ENCODE results near the gene RANBP9. TPM values are rescaled to one million over a fixed set of nuclear protein-coding genes. Genes with fewer than 3 reads are reported as not detected.
A peak's percentile ranks its signal among the peaks of the same experiment; 100 is the strongest.

Gene RANBP9
- total and polyA plus RNA-seq, 9 of the 15 experiments (the other 6 are each of a cell fraction or from before 2014, with no cell fraction given): 27.5 to 130 (median 61.5) TPM

GRCh38 chr6:13710552-13711323 is 897 bp downstream of the RANBP9 start (continued):
- TF ChIP-seq CLOCK (CRISPR knock-in tag; IDR thresholded peaks at IDR 0.05; ENCODE audit: borderline replicate concordance) (no peak), ZNF124 (CRISPR knock-in tag; IDR thresholded peaks at IDR 0.05) (no peak), ZNF431 (CRISPR knock-in tag; IDR thresholded peaks at IDR 0.05) (peak; percentile 21; the same call in 1 of the 2 replicates), ZNF318 (IDR thresholded peaks at IDR 0.05; ENCODE audit: borderline replicate concordance in 1 of 2, low read depth in 1 of 2) (no peak), CREB3 (tag; conservative IDR thresholded peaks at IDR 0.05; ENCODE audit: low read depth) (no peak), HNRNPUL1 (IDR thresholded peaks at IDR 0.05; ENCODE audit: low read length) (no peak), SMARCA5 (IDR thresholded peaks at IDR 0.05) (no peak), GTF2F1 (IDR thresholded peaks at IDR 0.05; ENCODE audit: low read depth, low read length) (no peak), DPF2 (IDR thresholded peaks at IDR 0.05) (peak; percentile 73), POLR3A (IDR thresholded peaks at IDR 0.05; ENCODE audit: borderline replicate concordance, extremely low read depth, insufficient read depth, insufficient read length) (no peak), PPARD (CRISPR knock-in tag; IDR thresholded peaks at IDR 0.05) (no peak), SMARCE1 (IDR thresholded peaks at IDR 0.05) (peak; percentile 59), POLR3G (IDR thresholded peaks at IDR 0.05; ENCODE audit: extremely low read depth, insufficient read length, insufficient replicate concordance) (no peak), PURB (CRISPR knock-in tag; IDR thresholded peaks at IDR 0.05; ENCODE audit: low read depth) (no peak), MYNN (IDR thresholded peaks at IDR 0.05) (0 out of 2 replicates have a peak, but pooled peaks have one; percentile 45), MYNN (CRISPR knock-in tag; IDR thresholded peaks at IDR 0.05) (no peak), CBFA2T3 (IDR thresholded peaks at IDR 0.05) (no peak)

Measured in K562 (cell line).